Measurements from ENCODE around the gene MAN1C1. TPM values are rescaled to one million over a fixed set of nuclear protein-coding genes. Genes with fewer than 3 reads are reported as not detected.

Gene MAN1C1
- total RNA-seq, 1 donor from 2014 or later, result 5.4 TPM

- peaks cover 2% of the 10 kb centered on the region for H3K27me3 Mint-ChIP-seq (ENCODE audit: unreplicated experiment)
- peak overlapping the region; percentile 97 for H3K27ac Mint-ChIP-seq (ENCODE audit: unreplicated experiment)
- no peak for DNase-seq
- no peaks in the 10 kb centered on the region for H3K36me3 Mint-ChIP-seq (ENCODE audit: unreplicated experiment)
- peaks cover 9% of the 10 kb centered on the region for H3K9me3 Mint-ChIP-seq (ENCODE audit: unreplicated experiment)
- peak overlapping the region; percentile 50 for H3K4me3 Mint-ChIP-seq (ENCODE audit: unreplicated experiment)
- TF ChIP-seq CTCF (IDR thresholded peaks at IDR 0.05; ENCODE audit: partially characterized antibody, unreplicated experiment), result no peak
- H3K4me1 Mint-ChIP-seq (ENCODE audit: low read depth, unreplicated experiment), result peaks cover 49% of the 10 kb centered on the region
Observed at GRCh38 chr1:25769625-25770383, 153.2 kb downstream of the MAN1C1 start.

- Mint-ChIP-seq H3K36me3 (ENCODE audit: unreplicated experiment) (no peaks in the 10 kb centered on the region), H3K27ac (ENCODE audit: unreplicated experiment) (peak overlapping the region; percentile 97), H3K9me3 (ENCODE audit: unreplicated experiment) (peaks cover 9% of the 10 kb centered on the region), H3K4me1 (ENCODE audit: low read depth, unreplicated experiment) (peaks cover 50% of the 10 kb centered on the region), H3K4me3 (ENCODE audit: unreplicated experiment) (peak overlapping the region; percentile 69), H3K27me3 (ENCODE audit: unreplicated experiment) (peaks cover 2% of the 10 kb centered on the region)
- no peak for DNase-seq
- TF ChIP-seq CTCF (IDR thresholded peaks at IDR 0.05; ENCODE audit: partially characterized antibody, unreplicated experiment), result no peak
Observed at GRCh38 chr1:25770541-25771220, 154.1 kb downstream of the MAN1C1 start.

GRCh38 chr1:25771221-25772114 is 154.9 kb downstream of the MAN1C1 start:
- Mint-ChIP-seq H3K27me3 (ENCODE audit: unreplicated experiment) (peaks cover 2% of the 10 kb centered on the region), H3K36me3 (ENCODE audit: unreplicated experiment) (no peaks in the 10 kb centered on the region), H3K4me3 (ENCODE audit: unreplicated experiment) (peak overlapping the region; percentile 69), H3K9me3 (ENCODE audit: unreplicated experiment) (peaks cover 7% of the 10 kb centered on the region), H3K27ac (ENCODE audit: unreplicated experiment) (peak overlapping the region; percentile 97), H3K4me1 (ENCODE audit: low read depth, unreplicated experiment) (peaks cover 47% of the 10 kb centered on the region)
- TF ChIP-seq CTCF (IDR thresholded peaks at IDR 0.05; ENCODE audit: partially characterized antibody, unreplicated experiment), result no peak
- peak; percentile 82 for DNase-seq

- Mint-ChIP-seq H3K4me3 (ENCODE audit: unreplicated experiment) (peak overlapping the region; percentile 61), H3K36me3 (ENCODE audit: unreplicated experiment) (no peaks in the 10 kb centered on the region), H3K9me3 (ENCODE audit: unreplicated experiment) (peaks cover 7% of the 10 kb centered on the region), H3K27ac (ENCODE audit: unreplicated experiment) (peak overlapping the region; percentile 97), H3K27me3 (ENCODE audit: unreplicated experiment) (peaks cover 2% of the 10 kb centered on the region), H3K4me1 (ENCODE audit: low read depth, unreplicated experiment) (peaks cover 47% of the 10 kb centered on the region)
- DNase-seq, result no peak
- TF ChIP-seq CTCF (IDR thresholded peaks at IDR 0.05; ENCODE audit: partially characterized antibody, unreplicated experiment), result no peak
Observed at GRCh38 chr1:25772164-25772563, 155.6 kb downstream of the MAN1C1 start.
